Measurements from ENCODE around the gene PSME3IP1. TPM values are rescaled to one million over a fixed set of nuclear protein-coding genes. Genes with fewer than 3 reads are reported as not detected.

PSME3IP1 gene
- total RNA-seq, 1 experiment from 2014 or later: 103 TPM

GRCh38 chr16:57115514-57116182, 70.2 kb downstream of the PSME3IP1 start:
- DNase-seq: no peak
- Histone ChIP-seq H4K20me1 (ENCODE audit: control insufficient read depth, insufficient read depth, insufficient read length) (no peaks in the 10 kb centered on the region), H3K14ac (ENCODE audit: insufficient read depth, low read length) (peak overlapping the region; percentile 3; the same call in 1 of the 2 replicates), H4K8ac (replicated peaks; ENCODE audit: insufficient read length, low read depth, low read length) (no peak overlapping the region), H2BK20ac (ENCODE audit: low read depth, low read length, poor library complexity, severe bottlenecking) (no peak overlapping the region), H3K4me1 (ENCODE audit: insufficient read depth, low read length) (peaks cover 6% of the 10 kb centered on the region), H3K79me2 (ENCODE audit: insufficient read depth, low read length) (no peaks in the 10 kb centered on the region), H3T11ph (ENCODE audit: low read length) (no peak overlapping the region), H2AFZ (ENCODE audit: low read length) (no peak overlapping the region), H3K18ac (ENCODE audit: insufficient read length, low read depth, low read length) (peak overlapping the region; percentile 80), H3K27ac (ENCODE audit: insufficient read length, low read depth, low read length) (no peak overlapping the region), H2AK5ac (ENCODE audit: insufficient read length, low read length) (no peak overlapping the region), H3K4ac (ENCODE audit: low read depth, low read length) (no peak overlapping the region; the same call in 1 of the 2 replicates), H3K9me3 (ENCODE audit: control insufficient read depth, low read depth, low read length) (no peaks in the 10 kb centered on the region), H2BK120ac (ENCODE audit: low read depth, low read length, poor library complexity, severe bottlenecking) (no peak overlapping the region), H3K27me3 (ENCODE audit: insufficient read depth, low read length) (no peaks in the 10 kb centered on the region), H2BK5ac (ENCODE audit: insufficient read length, low read length) (no peak overlapping the region), H4K91ac (ENCODE audit: insufficient read length, low read depth, low read length) (no peak overlapping the region), H3K79me1 (ENCODE audit: insufficient read depth, low read depth, low read length, poor library complexity, severe bottlenecking) (no peaks in the 10 kb centered on the region), H3K56ac (ENCODE audit: insufficient read length, low read depth, low read length) (no peak overlapping the region), H3K23me2 (ENCODE audit: insufficient read length, low read depth, low read length, poor library complexity, severe bottlenecking) (no peaks in the 10 kb centered on the region), H2BK15ac (ENCODE audit: low read depth, low read length) (no peak overlapping the region), H3K4me2 (ENCODE audit: insufficient read depth, insufficient read length, low read length) (no peak overlapping the region), H2BK12ac (ENCODE audit: insufficient read length, low read depth, low read length) (no peak overlapping the region), H4K5ac (ENCODE audit: insufficient read length, low read depth, low read length) (no peak overlapping the region), H3K23ac (ENCODE audit: insufficient read length, low read depth, low read length) (no peak overlapping the region), H3K9ac (ENCODE audit: extremely low read depth, insufficient read length, low read length) (no peak overlapping the region)
- no peak for TF ChIP-seq CTCF (conservative IDR thresholded peaks at IDR 0.05)
- peak overlapping the region in 1 of 2 experiments; percentile 20; a peak in 2 of 5 replicates for H3K4me3 Mint-ChIP-seq
- no CpG with 5 or more reads among the region's 25 CpGs for WGBS (ENCODE audit: extremely low coverage, insufficient read length, low lambda C conversion rate)
- peaks cover 11 to 21% of the 10 kb centered on the region in 2 experiments for H3K4me1 Mint-ChIP-seq
- H3K36me3 Mint-ChIP-seq (ENCODE audit: insufficient read depth in 1 of 3, low read depth in 3 of 3): peaks cover 0 to 4% (median 0%) of the 10 kb centered on the region in 3 experiments; a peak in 3 of 7 replicates
- H3K9me3 Mint-ChIP-seq: no peaks in the 10 kb centered on the region
- peaks cover 1% of the 10 kb centered on the region; the same call in 1 of the 2 replicates for H3K27me3 Mint-ChIP-seq (ENCODE audit: low read depth)
- peak overlapping the region; percentile 70 to 73 (median 72); a peak in 5 of 7 replicates for H3K27ac Mint-ChIP-seq

Measured in H9 (cell line).